Measurements from ENCODE around the gene ARID4B.
"Not testable (repeated sequence)": the region's sequence is repeated elsewhere in the genome, so short reads cannot be mapped to it uniquely, and the experiment has no call there.

Gene ARID4B

DNA sequence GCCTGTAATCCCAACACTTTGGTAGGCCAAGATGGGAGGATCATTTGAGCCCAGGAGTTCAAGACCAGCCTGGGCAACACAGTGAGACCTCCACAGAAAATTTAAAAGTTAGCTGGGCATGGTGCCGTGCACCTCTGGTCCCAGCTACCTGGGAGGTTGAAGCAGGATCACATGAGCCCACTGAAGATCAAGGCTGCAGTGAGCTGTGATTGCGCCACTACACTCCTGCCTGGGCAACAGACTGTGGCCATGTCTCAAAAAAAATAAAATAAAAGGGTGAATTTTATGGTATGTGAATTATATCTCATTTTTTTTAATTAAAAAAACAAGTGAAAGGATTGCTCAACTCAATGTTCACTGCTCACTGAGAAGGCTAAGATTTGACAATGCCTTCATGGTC, 8.7 kb downstream of the ARID4B start:
- Mint-ChIP-seq H3K9me3 (no peaks in the 10 kb centered on the region), H3K27me3 (no peaks in the 10 kb centered on the region), H3K4me1 (peaks cover 78% of the 10 kb centered on the region), H3K27ac (peak overlapping the region; percentile 68), H3K4me3 (no peak overlapping the region), H3K36me3 (ENCODE audit: low read depth) (peaks cover 34% of the 10 kb centered on the region)
- ATAC-seq (no peak), DNase-seq (no peak)

DNA sequence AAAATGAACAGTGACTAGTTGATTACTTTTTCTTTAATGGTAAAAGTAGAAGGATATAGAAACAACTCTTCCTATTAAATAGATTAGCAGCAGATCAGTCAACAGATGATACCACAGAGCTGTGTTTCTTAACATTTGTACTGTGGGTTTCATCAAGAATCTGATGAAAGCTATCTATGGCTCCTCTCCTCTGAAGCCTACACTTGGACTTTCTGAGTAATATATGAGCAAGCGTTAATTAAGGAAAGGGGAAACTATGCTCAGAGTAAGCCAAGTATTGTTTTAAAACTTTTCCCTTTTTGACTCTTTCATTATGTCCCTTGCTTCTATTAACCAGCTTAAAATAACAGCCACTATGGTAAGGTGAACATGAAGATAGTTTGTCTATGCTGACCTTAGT, 10.8 kb downstream of the ARID4B start:
- peak; percentile 97 for ATAC-seq
- H3K27ac Mint-ChIP-seq: peak overlapping the region; percentile 84

DNA sequence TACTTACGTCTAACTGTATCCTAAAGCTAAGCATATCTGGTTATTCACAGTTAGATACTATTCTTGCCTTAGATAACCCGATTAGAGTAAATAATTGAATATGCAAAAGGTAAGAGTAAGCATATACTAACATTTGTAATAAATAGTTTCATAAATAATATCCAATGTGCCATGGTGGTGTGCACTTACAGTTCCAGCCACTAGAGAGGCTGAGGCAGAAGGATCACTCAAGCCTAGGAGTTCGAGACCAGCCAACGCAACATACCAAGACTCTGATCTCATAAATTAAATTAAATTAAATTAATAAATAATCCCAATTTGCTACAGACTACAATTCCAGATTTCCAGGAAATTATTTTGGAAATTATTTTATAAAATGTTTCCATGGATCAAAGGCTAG, 12.2 kb downstream of the ARID4B start:
- Mint-ChIP-seq H3K27me3 (no peaks in the 10 kb centered on the region), H3K4me1 (peaks cover 79% of the 10 kb centered on the region), H3K9me3 (no peaks in the 10 kb centered on the region), H3K36me3 (ENCODE audit: low read depth) (peaks cover 25% of the 10 kb centered on the region), H3K27ac (no peak overlapping the region), H3K4me3 (no peak overlapping the region)
- DNase-seq: no peak
- no peak for ATAC-seq

More for the DNA sequence above, 10.8 kb downstream of the ARID4B start:
- Mint-ChIP-seq H3K36me3 (ENCODE audit: low read depth) (peaks cover 29% of the 10 kb centered on the region), H3K4me3 (peak overlapping the region; percentile 34), H3K9me3 (no peaks in the 10 kb centered on the region), H3K4me1 (peaks cover 83% of the 10 kb centered on the region), H3K27me3 (no peaks in the 10 kb centered on the region)
- no peak for DNase-seq

DNA sequence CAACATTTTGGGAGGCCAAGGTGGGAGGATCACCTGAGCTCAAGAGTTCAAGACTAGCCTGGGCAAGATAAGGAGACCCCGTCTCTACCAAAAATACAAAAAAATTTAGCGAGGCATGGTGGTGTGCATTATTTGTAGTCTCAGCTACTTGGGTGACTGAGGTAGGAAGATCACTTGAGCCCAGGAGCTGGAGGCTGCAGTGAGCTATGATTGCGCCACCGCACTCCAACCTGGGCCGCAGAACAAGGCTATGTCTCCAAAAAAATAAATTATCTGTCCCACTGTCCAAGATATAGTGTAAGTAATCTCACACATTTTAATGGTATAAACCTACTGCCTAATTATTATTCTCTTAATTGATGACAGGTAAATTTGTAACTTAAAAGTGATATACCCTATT, 12.8 kb downstream of the ARID4B start:
- no peaks in the 10 kb centered on the region for H3K27me3 Mint-ChIP-seq
- no peak overlapping the region for H3K4me3 Mint-ChIP-seq

DNA sequence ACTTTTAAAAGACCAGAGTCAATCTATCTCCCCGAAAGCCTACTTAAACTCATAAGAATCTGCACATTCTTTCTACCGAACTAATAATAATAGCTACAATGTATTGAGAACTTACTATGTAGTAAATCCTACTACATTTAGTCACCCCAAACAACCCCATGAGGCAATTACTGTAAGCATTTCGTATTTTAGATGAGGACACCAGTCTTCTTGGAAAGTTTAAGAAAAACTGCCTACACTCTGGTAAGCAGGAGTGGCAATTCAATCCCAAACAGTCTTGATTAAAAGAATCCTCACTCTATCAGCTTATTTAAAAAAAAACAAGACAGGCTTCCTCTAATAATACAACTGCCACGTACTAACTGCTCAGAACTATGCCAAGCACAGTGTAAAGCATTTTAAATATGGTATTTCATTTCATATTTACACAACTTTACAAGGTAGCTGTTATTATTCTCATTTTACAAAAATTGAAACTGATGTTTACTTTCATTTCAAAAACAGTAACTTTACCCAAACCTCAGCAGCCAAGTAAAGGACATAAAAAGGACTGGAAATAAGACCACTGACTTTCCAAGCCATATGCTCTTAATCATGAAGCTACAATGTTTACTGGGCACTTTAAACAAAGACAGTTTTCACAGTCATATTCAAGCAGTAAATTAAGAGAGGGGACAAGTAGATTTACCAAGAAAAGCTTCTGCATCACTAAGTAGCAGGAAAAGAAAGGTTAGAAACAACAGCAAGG, 13.9 kb downstream of the ARID4B start:
- Mint-ChIP-seq H3K9me3 (no peaks in the 10 kb centered on the region), H3K4me3 (peak overlapping the region; percentile 53), H3K36me3 (ENCODE audit: low read depth) (peaks cover 17% of the 10 kb centered on the region), H3K27me3 (no peaks in the 10 kb centered on the region), H3K4me1 (peaks cover 70% of the 10 kb centered on the region), H3K27ac (peak overlapping the region; percentile 61)
- DNase-seq (no peak), ATAC-seq (no peak)

More for the DNA sequence above, 12.8 kb downstream of the ARID4B start:
- H3K36me3 Mint-ChIP-seq (ENCODE audit: low read depth): peaks cover 19% of the 10 kb centered on the region
- peaks cover 76% of the 10 kb centered on the region for H3K4me1 Mint-ChIP-seq
- no peak overlapping the region for H3K27ac Mint-ChIP-seq
- DNase-seq: no peak
- ATAC-seq: no peak
- H3K9me3 Mint-ChIP-seq: no peaks in the 10 kb centered on the region

DNA sequence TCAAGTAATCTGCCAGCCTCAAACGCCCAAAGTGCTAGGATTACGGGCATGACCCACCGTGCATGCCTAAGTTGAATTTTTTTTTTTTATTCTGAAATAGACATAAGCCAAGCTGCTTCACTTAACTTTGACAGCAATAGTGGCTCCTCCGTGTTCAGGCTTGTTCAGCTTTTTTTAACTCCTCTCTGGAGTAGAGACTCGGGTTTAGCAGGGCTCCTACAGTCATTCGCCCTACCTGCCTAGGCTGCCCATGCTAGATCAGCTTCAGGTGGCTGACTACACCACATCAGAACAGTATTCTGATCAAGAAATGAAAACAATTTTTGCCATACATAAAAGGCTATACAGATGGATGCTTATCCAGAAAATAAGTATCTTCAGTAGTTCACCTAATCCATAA, 14.7 kb downstream of the ARID4B start:
- Mint-ChIP-seq H3K9me3 (no peaks in the 10 kb centered on the region), H3K4me1 (peaks cover 61% of the 10 kb centered on the region), H3K27ac (peak overlapping the region; percentile 61), H3K4me3 (peak overlapping the region; percentile 45), H3K36me3 (ENCODE audit: low read depth) (peaks cover 8% of the 10 kb centered on the region), H3K27me3 (no peaks in the 10 kb centered on the region)
- DNase-seq (no peak), ATAC-seq (no peak)

DNA sequence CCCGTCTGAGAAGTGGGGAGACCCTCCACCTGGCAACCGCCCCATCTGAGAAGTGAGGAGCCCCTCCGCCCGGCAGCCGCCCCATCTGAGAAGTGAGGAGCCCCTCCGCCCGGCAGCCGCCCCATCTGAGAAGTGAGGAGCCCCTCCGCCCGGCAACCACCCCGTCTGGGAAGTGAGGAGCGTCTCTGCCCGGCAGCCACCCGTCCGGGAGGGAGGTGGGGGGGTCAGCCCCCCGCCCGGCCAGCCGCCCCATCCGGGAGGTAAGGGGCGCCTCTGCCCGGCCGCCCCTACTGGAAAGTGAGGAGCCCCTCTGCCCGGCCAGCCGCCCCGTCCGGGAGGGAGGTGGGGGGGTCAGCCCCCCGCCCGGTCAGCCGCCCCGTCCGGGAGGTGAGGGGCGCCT, 18.8 kb downstream of the ARID4B start:
- not testable (repeated sequence) for H3K4me3 Mint-ChIP-seq; H3K27ac Mint-ChIP-seq; ATAC-seq; H3K27me3 Mint-ChIP-seq; H3K9me3 Mint-ChIP-seq; H3K36me3 Mint-ChIP-seq (ENCODE audit: low read depth); DNase-seq
- H3K4me1 Mint-ChIP-seq: peaks cover 60% of the 10 kb centered on the region

DNA sequence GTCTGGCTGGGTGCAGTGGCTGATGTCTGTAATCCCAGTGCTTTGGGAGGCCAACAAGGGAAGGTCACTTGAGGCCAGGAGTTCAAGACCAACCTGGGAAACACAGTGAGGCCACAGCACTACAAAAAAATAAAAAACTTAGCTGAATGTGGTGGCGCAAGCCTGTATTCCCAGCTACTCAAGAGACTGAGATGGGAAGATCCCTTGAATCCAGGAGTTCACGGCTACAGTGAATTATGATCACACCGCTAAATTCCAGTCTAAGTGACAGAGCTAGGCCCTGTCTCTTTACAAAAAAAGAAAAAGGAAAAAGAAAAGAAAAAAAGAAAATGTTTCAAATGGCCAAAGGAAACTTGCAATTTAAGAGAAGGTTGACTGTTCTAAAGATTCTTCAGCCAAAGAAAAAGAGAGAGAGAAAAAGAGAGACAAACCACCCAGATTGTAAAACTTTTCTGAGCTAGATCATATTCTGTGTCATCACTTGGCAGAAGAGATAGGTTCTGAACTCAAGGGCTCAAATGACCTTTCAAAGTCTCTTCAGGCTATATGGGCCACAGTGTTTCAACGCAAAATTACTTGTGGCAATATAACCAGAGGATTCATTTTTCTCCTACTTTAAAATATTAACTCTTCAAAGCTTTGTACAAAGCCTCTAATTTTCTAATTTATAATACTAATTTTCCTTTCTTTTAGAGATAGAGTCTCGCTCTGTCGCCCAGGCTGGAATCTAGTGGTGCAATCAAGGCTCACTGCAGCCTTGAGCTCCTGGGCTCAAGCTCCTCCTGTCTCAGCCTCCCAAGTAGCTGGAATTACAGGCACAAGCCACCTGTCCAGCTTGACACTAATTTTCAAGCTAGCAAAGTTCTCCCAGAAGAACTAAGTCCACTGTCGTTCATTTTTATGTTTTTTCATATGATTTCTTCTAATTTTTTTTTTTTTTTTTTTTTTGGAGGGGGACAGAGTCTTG, 20.5 kb downstream of the ARID4B start:
- no peaks in the 10 kb centered on the region for H3K27me3 Mint-ChIP-seq
- H3K4me1 Mint-ChIP-seq: peaks cover 57% of the 10 kb centered on the region
- peaks cover 10% of the 10 kb centered on the region for H3K36me3 Mint-ChIP-seq (ENCODE audit: low read depth)
- DNase-seq (no peak), ATAC-seq (no peak)
- no peak overlapping the region for H3K4me3 Mint-ChIP-seq
- no peak overlapping the region for H3K27ac Mint-ChIP-seq
- no peaks in the 10 kb centered on the region for H3K9me3 Mint-ChIP-seq

DNA sequence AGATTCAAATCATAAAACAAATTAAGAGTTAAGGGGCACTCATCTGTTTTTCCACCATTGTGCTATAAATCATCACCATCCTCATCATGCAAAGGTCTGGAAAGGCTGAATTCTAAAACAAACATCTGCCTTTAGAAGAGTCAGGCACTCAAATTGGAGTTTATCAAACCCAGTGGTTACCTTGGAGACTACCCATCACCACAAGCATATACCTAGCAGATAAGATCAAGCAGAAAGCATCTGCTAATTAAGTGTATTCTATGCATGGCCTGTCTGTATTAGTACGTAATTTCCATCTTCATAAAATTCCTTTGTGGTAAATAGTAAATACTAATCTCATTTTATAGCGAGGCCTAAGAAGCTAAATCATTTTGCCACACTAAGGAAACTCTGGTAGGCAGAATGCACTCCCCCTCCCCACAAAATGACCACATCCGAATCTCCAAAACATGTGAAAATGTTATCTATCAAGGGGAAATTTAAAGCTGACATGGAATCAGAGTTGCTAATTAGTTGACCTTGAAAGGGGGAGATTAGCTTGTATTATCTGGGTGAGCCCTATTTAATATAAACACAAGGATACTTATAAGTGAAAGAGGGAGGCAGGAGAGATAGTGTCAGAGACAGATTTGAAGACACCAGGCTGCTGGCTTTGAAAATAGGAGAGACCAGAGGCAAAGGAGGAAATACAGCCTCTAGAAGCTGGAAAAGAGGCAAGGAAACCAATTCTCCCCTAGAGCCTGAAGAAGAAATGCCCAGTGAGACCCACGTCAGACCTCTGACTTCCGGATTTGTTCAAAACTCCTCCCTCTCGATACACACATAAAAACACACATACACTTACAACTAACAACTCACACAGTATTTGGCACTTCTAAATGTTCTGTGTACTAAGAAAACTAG, 23.2 kb downstream of the ARID4B start:
- H3K9me3 Mint-ChIP-seq: no peaks in the 10 kb centered on the region
- ATAC-seq: peak; percentile 88
- no peak for DNase-seq
- peaks cover 6% of the 10 kb centered on the region for H3K36me3 Mint-ChIP-seq (ENCODE audit: low read depth)
- peak overlapping the region; percentile 76 for H3K27ac Mint-ChIP-seq
- H3K27me3 Mint-ChIP-seq: no peaks in the 10 kb centered on the region
- peaks cover 56% of the 10 kb centered on the region for H3K4me1 Mint-ChIP-seq
- peak overlapping the region; percentile 23 for H3K4me3 Mint-ChIP-seq

DNA sequence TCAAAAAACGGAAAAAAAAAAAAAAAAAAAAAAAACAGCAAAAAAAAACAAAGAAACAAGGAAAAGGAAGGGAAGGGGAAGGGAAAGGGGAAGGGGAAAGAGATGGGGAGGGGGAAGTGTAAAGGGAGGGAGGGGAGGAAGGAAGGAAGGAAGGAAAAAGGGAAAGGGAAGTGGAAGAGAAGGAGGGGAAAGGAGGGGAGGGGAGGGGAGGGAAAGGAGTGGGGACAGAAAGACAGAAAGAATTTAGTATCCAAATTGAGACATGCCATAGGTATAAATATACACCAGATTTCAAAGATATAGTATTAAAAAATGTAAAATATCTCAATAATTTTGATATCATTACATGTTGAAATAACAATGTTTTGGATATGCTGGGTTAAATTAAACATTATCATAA, 25.8 kb downstream of the ARID4B start:
- no peak overlapping the region for H3K27ac Mint-ChIP-seq
- H3K9me3 Mint-ChIP-seq: no peaks in the 10 kb centered on the region
- peaks cover 8% of the 10 kb centered on the region for H3K36me3 Mint-ChIP-seq (ENCODE audit: low read depth)
- peaks cover 75% of the 10 kb centered on the region for H3K4me1 Mint-ChIP-seq
- no peaks in the 10 kb centered on the region for H3K27me3 Mint-ChIP-seq
- no peak for ATAC-seq
- DNase-seq: no peak
- no peak overlapping the region for H3K4me3 Mint-ChIP-seq

DNA sequence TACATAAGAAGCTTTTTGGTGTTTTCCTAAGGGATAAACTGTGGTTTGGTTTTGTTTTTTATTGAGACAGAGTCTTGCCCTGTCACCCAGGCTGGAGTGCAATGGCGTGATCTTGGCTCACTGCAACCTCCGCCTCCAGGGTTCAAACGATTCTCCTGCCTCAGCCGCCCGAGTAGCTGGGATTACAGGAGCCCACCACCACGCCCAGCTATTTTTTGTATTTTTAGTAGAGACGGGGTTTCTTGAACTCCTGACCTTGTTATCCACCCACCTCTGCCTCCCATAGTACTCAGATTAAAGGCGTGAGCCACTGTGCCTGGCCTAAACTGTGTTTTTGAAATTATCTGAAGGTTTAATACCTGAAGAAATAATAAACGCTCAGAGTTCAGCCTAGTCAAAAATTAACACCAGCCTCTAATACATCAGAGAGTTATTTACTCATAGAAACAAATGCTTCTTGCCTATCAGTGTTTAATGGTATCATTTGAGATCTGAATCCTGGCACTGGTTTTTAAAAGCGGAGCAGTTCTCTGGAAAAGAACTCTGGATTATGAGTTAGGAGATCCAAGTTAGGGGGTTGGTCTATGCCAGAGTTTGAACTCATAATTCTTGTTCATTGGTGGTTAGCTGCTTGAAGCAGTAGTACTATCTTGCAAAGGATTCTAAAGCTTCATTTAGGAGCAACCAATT, 28.7 kb downstream of the ARID4B start:
- Mint-ChIP-seq H3K4me3 (no peak overlapping the region), H3K9me3 (no peaks in the 10 kb centered on the region), H3K36me3 (ENCODE audit: low read depth) (peaks cover 12% of the 10 kb centered on the region), H3K27me3 (no peaks in the 10 kb centered on the region), H3K4me1 (peaks cover 74% of the 10 kb centered on the region), H3K27ac (peak overlapping the region; percentile 28)
- DNase-seq (no peak), ATAC-seq (no peak)

DNA sequence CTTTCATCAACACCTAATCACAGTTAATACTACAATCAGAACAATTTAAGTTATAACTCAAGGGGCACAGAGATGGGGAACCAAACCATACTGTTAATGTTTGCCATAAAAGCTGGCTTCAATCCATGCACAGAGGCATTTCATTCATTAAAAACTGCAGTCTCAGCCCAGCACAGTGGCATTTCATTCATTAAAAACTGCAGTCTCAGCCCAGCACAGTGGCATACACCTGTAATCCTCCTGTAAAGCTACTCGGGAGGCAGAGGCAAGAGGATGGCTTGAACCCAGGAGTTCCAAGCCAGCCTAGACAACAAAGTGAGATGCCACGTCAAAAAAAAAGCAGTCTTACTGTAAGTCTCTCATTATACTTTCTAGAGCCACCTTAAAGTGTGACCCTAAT, 29.2 kb downstream of the ARID4B start:
- no peaks in the 10 kb centered on the region for H3K9me3 Mint-ChIP-seq
- DNase-seq: no peak
- H3K4me3 Mint-ChIP-seq: no peak overlapping the region
- ATAC-seq: no peak
- H3K27ac Mint-ChIP-seq: no peak overlapping the region
- H3K4me1 Mint-ChIP-seq: peaks cover 71% of the 10 kb centered on the region
- H3K27me3 Mint-ChIP-seq: no peaks in the 10 kb centered on the region
- H3K36me3 Mint-ChIP-seq (ENCODE audit: low read depth): peaks cover 12% of the 10 kb centered on the region

DNA sequence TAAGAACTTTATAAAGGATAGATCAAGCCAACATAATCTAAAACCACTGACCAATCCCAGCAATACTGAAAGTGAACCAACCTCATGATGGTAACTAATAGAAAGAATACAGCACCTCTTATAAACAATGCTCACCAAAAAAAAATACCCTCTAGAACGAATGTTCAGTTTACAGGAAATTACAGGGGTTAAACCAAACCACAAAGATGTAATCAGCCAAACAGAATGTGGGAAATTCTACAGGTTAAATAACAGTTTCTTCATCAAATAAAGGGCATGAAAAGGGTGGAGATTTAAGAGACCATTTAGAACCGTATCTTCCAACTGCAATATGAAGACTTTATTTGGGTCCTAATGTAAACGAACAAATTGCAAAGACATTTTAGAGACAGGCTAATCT, 30.4 kb downstream of the ARID4B start:
- H3K4me1 Mint-ChIP-seq: peaks cover 71% of the 10 kb centered on the region
- H3K27ac Mint-ChIP-seq: peak overlapping the region; percentile 80
- ATAC-seq (peak; percentile 84), DNase-seq (no peak)
- H3K4me3 Mint-ChIP-seq: peak overlapping the region; percentile 61
- H3K36me3 Mint-ChIP-seq (ENCODE audit: low read depth): peaks cover 12% of the 10 kb centered on the region
- no peaks in the 10 kb centered on the region for H3K9me3 Mint-ChIP-seq
- H3K27me3 Mint-ChIP-seq: no peaks in the 10 kb centered on the region

DNA sequence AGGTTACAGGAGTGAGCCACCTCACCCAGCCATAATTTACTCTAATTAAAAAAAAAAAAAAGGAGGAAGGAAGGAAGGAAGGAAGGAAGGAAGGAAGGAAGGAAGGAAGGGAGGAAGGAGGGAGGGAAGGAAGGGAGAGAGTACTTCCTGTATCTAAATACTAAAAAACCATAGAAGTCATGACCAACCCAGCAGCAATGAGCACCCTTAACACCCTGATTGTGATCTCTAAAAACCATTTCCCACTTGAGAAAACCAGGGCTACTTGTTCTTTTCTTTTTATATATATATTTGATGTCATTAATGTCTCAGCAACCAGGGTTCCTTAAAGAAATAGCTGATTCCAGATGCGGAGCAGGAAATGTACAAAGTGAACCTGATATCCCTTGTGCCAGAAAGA, 31.2 kb downstream of the ARID4B start:
- no peak for ATAC-seq
- H3K4me3 Mint-ChIP-seq: peak overlapping the region; percentile 61

More for the DNA sequence above, 31.2 kb downstream of the ARID4B start:
- no peaks in the 10 kb centered on the region for H3K9me3 Mint-ChIP-seq
- peak overlapping the region; percentile 80 for H3K27ac Mint-ChIP-seq
- no peak for DNase-seq
- peaks cover 71% of the 10 kb centered on the region for H3K4me1 Mint-ChIP-seq
- no peaks in the 10 kb centered on the region for H3K27me3 Mint-ChIP-seq
- H3K36me3 Mint-ChIP-seq (ENCODE audit: low read depth): peaks cover 12% of the 10 kb centered on the region

Data from activated naive CD8-positive, alpha-beta T cell treated with anti-CD3 and anti-CD28 coated beads, Interleukin-2, amount 50 U/mL, for 24 hours (primary cell).